HG02798 (cell line): ENCODE data around the gene ELF1.
"Not testable (repeated sequence)": the region's sequence is repeated elsewhere in the genome, so short reads cannot be mapped to it uniquely, and the experiment has no call there.

ENCODE experiments used
- ATAC-seq: cut with Tn5 transposase; IDR thresholded peaks from one replicate; pipeline ENCODE4 v1.9.1; 2021; ENCODE audit warnings: mild to moderate bottlenecking; ENCODE audit not compliant: unreplicated experiment, poor library complexity

The ELF1 gene

DNA sequence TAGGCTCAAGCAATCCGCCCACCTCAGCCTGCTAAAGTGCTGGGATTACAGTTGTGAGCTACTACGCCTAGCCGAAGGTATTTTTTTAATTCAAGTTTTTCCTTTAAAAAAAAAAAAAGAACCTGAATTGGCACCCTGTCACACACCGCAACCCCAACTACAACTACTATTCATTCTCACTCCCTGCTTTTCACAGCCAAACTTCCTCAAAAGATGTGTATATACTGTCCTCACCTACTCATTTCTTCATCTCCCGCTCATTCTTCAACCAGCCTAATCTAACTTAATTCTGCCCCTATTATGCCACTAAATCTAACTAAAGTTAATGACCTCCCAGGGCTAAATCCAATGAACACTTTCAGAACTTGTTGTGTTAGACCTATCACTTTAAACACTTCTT lies 29.5 kb upstream of the ELF1 start:
- no peak for ATAC-seq

DNA sequence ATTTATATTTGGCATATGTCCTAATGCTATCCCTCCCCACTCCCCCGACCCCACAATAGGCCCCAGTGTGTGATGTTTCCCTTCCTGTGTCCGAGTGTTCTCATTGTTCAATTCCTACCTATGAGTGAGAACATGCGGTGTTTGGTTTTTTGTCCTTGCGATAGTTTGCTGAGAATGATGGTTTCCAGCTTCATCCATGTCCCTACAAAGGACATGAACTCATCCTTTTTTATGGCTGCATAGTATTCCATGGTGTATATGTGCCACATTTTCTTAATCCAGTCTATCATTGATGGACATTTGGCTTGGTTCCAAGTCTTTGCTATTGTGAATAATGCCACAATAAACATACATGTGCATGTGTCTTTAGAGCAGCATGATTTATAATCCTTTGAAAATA lies 23.3 kb upstream of the ELF1 start:
- ATAC-seq = not testable (repeated sequence)

DNA sequence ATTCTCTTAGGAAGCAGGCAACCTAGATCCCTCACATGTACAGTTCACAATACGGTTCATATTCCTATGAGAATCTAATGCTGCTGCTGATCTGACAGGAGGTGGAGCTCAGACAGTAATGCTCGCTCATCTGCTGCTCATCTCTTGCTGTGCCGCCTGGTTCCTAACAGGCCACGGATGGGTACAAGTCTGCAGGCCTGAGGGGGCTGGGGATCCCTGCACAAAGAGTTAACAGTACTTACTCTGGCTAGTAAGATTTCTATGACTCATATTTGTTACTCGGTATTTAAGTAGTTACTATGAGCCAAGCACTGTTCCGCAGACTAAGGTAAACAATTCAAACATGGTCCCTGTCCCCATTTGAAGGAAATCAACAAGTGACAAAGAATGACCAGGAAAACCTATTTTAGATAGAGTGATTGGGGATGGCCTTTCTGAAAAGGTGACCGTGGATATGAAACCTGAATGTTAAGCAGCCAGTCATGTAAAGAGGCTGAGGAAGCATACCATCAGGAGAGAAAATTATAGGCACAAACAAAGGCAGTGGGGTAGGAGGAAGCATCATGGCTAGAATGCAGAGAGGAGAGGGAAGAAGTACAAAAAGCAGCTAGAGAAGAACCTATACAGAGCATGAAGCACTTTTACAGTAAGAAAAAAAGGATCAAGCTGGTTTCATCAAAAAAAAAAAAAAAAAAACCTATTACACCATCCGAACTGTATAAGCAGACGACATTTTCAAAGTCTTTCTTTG lies 21.6 kb upstream of the ELF1 start:
- no peak for ATAC-seq

DNA sequence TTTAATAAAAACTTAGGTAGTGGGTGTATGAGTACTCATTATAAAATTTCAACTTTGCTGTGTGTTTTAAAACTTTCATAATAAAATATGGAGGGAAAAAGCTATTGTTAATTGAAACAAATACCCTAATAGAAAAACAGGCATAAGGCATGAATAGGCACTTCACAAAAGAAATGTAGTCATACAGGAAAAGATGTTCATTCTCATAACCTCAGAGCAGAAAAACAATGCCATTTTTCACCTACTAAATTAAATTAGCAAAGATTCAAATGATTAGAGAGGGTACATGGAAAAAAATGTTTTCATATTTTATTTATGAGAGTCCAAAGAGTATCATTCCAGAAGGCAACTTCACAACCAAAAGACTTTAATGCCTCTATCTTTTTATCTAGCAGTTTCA lies 20.6 kb upstream of the ELF1 start:
- ATAC-seq = no peak

DNA sequence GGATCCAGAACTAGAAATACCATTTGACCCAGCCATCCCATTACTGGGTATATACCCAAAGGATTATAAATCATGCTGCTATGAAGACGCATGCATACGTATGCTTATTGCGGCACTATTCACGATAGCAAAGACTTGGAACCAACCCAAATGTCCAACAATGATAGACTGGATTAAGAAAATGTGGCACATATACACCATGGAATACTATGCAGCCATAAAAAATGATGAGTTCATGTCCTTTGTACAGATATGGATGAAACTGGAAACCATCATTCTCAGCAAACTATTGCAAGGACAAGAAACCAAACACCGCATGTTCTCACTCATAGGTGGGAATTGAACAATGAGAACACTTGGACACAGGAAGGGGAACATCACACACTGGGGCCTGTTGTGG lies 17.4 kb upstream of the ELF1 start:
- ATAC-seq = not testable (repeated sequence)

DNA sequence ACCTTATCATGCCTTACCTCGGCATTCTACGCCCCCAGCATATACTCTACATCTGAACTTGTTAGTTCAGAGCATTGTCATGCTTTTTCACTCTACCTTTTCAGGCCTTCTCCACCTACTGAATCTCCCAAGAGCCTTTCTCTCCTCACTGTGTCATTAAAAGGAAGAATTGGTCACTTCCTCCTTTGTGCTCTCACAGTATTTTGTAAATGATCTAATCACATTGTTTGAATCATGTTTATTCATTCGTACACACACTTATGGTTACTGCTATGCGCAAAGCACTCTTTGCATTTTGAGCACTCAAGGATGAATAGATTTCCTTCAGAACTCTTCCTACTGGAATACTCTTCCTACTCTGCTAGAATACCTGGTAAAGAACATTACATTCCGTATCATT lies 15.8 kb upstream of the ELF1 start:
- no peak for ATAC-seq

DNA sequence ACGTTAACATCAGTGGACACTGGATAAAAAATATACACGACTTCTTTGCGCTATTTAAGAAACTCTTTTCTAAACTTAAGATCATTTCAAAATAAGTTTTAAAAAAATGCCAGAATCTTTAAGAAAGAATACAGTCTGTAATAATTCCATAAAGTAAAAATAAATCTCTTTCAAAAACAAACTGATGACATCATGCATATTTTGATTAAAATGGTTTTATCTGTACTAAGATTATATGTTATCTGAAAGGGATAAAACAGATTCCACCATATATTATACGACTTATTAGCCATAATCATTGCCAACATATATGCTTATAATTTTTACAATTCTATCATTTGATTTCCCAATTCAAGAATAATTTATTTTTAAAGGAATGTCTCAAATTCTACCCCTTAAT lies 15.3 kb upstream of the ELF1 start:
- no peak for ATAC-seq

DNA sequence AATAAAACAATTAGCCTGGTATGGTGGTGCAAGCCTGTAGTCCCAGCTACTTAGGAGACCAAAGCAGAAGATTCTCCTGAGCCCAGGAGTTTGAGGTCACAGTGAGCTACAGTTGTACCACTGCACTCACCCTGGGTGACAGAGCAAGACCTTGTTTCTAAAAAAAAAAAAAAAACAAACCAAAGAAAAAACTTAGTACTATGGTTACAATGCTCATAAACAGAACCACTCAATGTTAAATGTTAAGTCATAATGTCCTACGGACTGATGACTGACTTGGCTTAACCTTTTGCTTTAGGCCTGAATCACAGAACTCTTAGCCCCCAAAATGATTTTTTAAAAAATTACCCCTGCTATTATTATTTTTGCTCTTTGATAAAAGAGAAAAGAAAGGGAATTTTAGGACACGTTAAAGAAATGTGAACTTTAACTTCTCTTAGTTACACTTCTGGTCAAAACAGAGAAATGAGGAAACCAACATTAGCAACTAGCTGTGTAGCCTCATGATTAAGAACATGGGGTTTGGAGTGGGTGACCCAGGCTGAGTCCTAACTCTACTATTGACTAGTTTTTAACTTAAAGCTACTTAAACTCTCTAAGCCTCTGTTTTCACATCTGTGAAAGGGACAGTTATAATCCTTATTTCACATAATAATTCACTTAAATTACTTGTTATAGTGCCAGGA lies 13.7 kb upstream of the ELF1 start:
- ATAC-seq = no peak

DNA sequence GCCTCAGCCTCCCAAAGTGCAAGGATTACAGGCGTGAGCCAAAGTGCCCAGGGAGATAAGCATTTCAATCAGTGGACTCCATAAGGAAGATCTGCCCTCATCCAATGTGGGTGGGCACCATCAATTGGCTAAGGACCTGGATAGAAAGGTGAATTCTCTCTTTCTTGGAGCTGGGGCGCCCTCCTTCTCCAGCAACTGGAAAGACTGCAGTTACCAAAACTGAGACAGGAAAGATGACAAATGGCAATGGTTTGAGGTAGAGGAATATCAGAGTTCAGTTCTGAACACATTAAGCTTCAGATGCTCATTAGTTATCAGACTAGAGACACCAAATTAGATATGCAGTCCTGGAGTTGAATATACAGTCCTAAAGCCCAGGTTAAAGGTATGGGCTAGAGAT lies 10.5 kb upstream of the ELF1 start:
- no peak for ATAC-seq

DNA sequence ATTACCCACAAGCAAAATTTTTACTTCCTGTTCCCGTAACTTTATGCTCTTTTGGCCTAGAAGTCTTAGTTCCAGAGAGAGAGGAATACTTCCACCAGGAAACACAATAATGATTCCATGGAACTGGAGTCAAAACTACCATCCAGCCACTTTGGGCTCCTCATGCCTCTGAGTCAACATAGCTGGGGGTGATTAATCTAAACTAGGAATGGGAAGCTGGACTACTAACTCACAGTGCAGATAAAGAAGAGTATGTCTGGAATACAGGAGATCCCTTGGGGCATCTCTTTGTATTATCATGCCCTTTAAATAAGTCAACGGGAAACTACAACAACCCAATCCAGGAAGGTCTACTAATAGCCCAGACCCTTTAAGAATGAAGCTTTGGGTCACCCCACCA lies 8.9 kb upstream of the ELF1 start:
- ATAC-seq = no peak

DNA sequence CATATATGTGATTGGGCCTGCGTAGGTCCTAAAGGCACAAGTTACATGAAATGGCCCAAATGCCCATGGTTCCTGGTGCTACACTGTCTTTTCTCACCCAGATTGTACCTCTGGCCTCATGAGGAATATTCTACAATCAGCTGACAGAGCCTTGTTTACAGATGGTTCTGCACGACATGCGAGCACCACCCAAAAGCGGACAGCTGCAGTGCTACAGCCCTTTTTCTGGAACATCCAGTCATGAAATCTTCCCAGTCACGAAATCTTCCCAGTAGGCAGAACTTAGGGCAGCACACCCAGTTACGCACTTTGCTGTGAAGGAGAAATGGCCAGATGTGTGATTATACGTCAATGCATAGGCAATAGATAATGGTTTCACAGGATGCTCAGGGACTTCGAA lies 7.7 kb upstream of the ELF1 start:
- no peak for ATAC-seq

DNA sequence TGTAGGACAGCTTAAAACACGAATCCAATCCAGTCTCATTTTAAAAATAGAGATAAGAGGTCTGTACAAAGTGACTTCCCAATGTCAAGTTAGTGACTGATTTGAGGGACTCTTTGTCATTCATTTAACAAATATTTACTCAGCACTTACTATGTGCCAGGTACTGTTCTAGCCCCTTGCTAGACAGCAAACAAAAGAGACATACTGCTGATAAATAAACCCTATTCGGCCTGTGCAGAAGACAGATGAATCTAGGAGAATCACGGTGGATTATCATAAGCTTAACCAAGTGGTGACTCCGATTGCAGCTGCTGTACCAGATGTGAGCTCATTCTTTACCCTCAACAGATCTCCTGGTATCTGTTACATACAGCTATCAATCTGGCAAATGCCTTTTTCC lies 6.4 kb upstream of the ELF1 start:
- ATAC-seq = no peak

DNA sequence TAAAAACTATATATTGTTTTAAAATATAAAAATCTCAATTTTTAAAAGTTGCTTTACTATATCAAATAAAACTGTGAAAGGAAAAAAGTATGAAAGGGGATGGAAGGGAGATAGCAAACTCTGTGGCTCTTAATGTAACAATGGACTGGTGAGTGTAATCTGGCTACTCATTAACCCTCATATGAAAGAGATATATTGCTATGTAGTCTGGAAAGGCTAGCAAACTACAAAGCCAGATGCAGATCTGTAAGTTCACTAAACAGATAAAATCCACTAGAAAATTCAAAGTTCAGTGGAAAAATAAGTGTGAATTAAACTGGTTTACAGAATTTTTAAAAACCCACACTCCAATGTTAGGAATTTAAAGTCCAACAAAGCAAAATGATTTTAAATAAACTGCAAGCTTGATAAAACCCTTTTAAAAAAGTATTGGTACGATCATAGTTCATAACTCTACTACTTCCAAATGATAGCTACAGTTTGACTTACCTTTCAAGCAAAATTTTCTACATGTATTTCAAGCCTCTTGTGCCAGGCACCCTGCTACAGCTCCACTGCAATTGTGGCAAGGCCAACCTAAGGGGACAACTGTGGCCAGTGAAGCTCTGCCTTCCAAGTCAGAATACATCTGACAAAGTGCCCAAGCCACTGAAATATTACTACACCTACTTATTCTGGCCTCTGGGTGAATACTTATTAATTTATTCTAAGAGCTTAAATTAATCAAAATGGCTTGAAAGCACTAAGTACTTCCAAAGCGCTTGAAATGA lies 647 bp upstream of the ELF1 start:
- peak; percentile 31 for ATAC-seq

DNA sequence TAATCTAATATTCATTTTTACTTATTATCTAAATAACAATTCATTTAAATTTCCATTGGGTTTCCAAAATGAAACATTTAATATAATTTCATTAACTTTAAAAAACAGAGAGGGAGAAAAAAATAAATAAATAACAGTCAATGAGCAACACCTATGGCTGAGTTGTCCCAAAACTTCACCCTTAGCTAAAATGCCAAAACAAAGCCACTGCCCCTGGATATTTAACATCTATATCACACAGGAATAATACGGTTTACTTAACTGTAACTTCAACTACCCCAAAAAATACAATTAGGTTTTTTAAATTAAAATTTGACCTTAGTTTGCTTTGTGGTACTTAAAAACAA lies 541 bp downstream of the ELF1 start:
- no peak for ATAC-seq

DNA sequence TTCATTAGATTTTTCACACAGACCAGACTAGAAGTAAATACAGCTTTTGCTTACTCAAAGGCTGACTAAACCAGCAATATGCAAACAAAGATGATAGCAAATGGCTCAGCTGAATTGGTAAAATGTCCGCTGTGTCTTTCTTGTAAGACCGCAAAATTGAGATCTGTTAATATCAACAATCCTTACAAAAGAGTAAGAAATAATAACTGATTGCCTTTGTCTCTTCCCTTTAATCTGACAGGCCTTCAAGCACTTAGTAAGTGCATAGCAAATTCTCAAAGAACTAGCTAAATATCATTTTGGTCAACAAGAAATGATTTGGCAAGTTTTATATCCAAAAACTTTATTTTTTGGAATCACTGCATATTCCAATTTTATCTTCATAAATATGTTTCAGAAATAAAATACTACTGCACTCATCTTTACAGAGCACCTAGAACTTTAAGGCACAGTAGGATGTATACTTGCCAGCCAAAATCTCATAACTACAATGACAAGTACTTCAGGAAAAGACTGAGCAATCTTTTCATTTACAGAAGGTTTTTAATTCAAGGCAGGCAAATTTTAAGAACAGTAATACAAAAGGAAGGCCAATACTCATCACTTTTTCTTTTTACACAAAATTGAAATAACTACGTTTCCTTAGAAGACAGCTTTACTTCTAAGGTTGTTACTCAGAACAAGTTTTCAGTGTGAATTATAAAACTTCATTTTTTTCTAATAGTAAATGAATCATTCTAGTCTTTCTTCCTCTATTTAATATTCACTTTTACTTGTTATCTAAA lies 1.1 kb downstream of the ELF1 start:
- peak; percentile 28 for ATAC-seq

DNA sequence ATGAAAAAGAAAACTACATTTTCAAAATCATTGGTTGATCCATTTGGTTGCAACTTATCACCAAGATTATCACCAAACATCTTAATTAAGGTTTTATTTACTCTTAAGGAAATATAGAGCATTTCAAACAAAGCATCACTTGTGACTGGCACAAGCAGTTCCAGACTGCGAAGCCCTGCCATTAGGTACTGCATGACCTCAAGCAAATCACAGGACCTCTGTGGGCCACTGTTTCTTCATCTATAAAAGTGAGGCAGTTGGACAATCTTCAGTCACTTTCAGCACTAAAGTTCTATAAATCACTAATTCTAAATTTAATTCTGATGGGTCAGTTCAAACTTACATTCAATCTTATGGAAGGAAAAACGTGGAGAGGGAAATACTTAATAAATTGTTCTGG lies 2.0 kb downstream of the ELF1 start:
- no peak for ATAC-seq

DNA sequence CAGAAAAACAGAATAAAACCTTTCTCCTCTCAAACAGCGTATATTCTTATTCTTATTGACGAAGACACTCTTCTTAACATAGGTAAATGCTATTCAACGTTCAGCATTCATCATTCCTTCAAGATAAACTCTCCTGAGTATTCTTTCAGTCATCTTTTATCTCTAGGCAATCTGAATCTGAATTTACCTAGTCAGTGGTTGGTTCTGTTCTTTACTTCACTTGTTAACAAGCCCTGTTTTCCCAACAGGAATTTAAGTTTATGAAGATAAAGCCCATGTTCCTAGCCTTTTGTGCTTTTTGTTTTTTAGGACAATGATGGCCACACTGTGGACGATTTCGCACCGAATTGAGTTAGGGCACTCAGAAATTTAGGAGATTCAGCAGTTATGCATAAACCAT lies 3.2 kb downstream of the ELF1 start:
- no peak for ATAC-seq

DNA sequence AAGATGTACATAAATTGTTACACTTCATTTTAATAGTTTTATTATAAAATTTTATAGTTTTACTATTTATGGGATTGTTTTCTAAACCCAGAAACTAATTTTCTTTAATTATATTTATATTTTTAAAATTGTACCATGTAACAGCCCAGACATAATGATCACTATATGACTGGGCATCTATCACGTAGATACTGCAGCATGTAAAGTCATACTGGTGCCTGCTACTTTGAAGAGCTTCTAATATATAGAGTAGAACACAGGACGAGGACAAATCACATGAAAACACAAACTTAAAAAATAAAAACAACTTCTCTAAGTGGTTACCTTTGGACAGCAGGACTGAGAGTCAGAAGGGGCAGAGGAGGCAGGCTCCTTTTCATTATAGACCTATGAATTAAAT lies 5.3 kb downstream of the ELF1 start:
- no peak for ATAC-seq

DNA sequence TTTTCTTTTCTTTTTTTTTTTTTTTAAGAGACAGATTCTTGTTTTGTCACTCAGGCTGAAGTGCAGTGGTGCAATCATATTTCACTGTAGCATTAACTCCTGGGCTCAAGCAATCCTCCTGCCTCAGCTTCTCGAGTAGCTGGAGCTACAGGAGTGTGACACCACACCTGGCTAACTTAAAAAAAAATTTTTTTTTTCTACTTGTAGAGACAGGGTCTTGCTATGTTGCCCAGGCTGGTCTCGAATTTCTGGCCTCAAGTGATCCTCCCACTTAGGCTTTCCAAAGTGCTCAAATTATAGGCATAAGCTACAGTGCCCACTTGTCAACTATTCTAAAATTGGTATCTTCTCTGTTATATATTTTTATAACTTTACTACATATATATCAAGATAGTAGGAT lies 6.6 kb downstream of the ELF1 start:
- no peak for ATAC-seq

DNA sequence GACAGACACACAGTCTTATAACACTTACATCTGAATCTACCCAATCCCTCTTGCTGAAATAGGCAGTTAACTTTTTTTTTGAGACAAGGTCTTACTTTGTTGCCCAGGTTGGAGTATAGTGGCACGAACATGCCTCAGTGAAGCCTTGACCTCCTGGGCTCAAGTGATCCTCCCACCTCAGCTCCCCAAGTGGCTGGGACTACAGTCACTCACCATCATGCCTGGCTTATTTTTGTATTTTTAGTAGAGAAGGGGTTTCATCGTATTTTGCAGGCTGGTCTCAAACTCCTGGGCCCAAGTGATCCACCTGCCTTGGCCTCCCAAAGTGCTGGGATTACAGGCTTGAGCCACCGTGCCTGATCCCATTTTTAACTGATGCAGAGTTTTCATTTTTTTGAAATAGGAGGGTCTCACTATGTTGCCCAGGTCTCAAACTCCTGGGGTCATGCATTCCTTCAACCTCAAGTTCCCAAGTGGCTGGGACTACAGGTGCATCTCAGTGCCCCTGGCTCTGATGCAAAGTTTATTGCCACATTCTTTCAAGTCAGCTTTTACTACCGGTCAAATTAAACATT lies 7.6 kb downstream of the ELF1 start:
- ATAC-seq = no peak
